ENCODE measurements around the gene POP7. TPM values are rescaled to one million over a fixed set of nuclear protein-coding genes. Genes with fewer than 3 reads are reported as not detected.
A peak's percentile ranks its signal among the peaks of the same experiment; 100 is the strongest.

POP7 gene
- total and polyA plus RNA-seq, 2 donors from 2014 or later: 25.7 to 41.8 TPM

DNA sequence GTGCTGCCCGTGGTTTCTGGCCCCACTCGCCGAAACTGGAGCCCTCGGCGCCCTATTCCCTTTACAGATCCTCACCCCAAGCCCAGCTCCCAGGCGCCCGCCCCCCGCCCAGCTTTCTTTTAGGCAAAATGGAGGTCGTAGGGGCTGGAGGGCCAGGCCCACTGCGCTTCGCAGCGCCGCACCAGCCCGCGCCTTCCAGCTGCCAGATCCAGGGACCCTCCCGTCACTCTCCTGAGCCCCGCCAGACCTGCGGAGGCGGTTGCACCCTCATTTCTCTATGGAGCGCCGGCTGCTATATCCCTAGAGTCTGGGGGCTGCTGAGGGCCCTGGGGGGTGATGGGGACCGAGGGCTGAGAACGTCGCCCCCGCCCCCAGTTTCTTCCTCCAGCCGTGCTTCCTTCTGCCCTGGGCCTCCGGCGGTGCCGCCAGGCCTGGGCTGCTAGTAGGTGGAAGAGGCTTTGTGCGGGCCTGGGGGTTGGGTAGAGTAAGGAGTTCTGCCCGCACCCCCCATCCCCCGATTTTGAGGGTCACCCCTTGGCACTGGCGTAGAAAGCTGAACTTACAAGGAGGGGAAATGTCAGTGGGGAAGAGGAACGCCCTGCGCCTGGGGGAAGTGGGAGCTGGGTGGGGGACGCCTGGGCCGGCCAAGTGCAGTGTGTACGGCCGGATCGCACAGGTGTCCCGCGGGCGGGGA, 31.4 kb upstream of the POP7 start:
- Histone ChIP-seq H3K36me3 (ENCODE audit: control insufficient read depth in 2 of 3, insufficient read depth in 3 of 3, low read length in 3 of 3) (peaks cover 0 to 20% (median 14%) of the 10 kb centered on the region in 3 donors), H3K4me1 (ENCODE audit: control insufficient read depth in 2 of 3, insufficient read depth in 2 of 3, low read depth in 1 of 3, low read length in 3 of 3) (peaks cover 0 to 3% (median 0%) of the 10 kb centered on the region in 3 donors), H3K27me3 (ENCODE audit: control insufficient read depth, insufficient read depth, low read length) (no peaks in the 10 kb centered on the region), H3K9me3 (ENCODE audit: control insufficient read depth in 2 of 3, insufficient read depth in 1 of 3, low read length in 3 of 3) (no peaks in the 10 kb centered on the region), H3K4me3 (ENCODE audit: low read length in 3 of 3) (peak overlapping the region; percentile 61 to 79 (median 72)), H3K9ac (ENCODE audit: low read length in 3 of 3) (peak overlapping the region; percentile 16 to 87 (median 74)), H3K27ac (ENCODE audit: low read depth in 2 of 2, low read length in 2 of 2) (peak overlapping the region; percentile 93 to 99)
- DNase-seq (peak in 4 of 5 donors; percentile 47 to 84 (median 68)), FAIRE-seq (no peak)
- no peak for TF ChIP-seq CTCF (IDR thresholded peaks at IDR 0.05; ENCODE audit: borderline replicate concordance, extremely low read depth, insufficient read depth)
- intact Hi-C loops (cut with DNase I): no loop called here

- H3K4me1 ChIP-seq (ENCODE audit: control insufficient read depth in 2 of 3, insufficient read depth in 2 of 3, low read depth in 1 of 3, low read length in 3 of 3): peaks cover 0 to 3% (median 0%) of the 10 kb centered on the region in 3 donors
- H3K36me3 ChIP-seq (ENCODE audit: control insufficient read depth in 2 of 3, insufficient read depth in 3 of 3, low read length in 3 of 3): peaks cover 0 to 20% (median 14%) of the 10 kb centered on the region in 3 donors
- intact Hi-C loops (cut with DNase I): no loop called here
- no peaks in the 10 kb centered on the region for H3K27me3 ChIP-seq (ENCODE audit: control insufficient read depth, insufficient read depth, low read length)
- H3K9ac ChIP-seq (ENCODE audit: low read length in 3 of 3): peak overlapping the region in 1 of 3 donors; percentile 87
- no peak for TF ChIP-seq CTCF (IDR thresholded peaks at IDR 0.05; ENCODE audit: borderline replicate concordance, extremely low read depth, insufficient read depth)
- FAIRE-seq (no peak), DNase-seq (peak in 1 of 5 donors; percentile 79)
- H3K4me3 ChIP-seq (ENCODE audit: low read length in 3 of 3): peak overlapping the region in 2 of 3 donors; percentile 72 to 79
- H3K27ac ChIP-seq (ENCODE audit: low read depth in 2 of 2, low read length in 2 of 2): peak overlapping the region; percentile 93 to 99
- no peaks in the 10 kb centered on the region for H3K9me3 ChIP-seq (ENCODE audit: control insufficient read depth in 2 of 3, insufficient read depth in 1 of 3, low read length in 3 of 3)
These were observed 30.8 kb upstream of the POP7 start for GRCh38 chr7:100675105-100675451.

GRCh38 chr7:100675581-100676350, 30.2 kb upstream of the POP7 start:
- peak; percentile 73 to 96 (median 88) for DNase-seq
- intact Hi-C loops (cut with DNase I): no loop called here
- TF ChIP-seq CTCF (IDR thresholded peaks at IDR 0.05; ENCODE audit: borderline replicate concordance, extremely low read depth, insufficient read depth): no peak
- H3K4me1 ChIP-seq (ENCODE audit: control insufficient read depth in 2 of 3, insufficient read depth in 2 of 3, low read depth in 1 of 3, low read length in 3 of 3): peaks cover 0 to 3% (median 0%) of the 10 kb centered on the region in 3 donors
- no peak overlapping the region for H3K9ac ChIP-seq (ENCODE audit: low read length in 3 of 3)
- no peaks in the 10 kb centered on the region for H3K9me3 ChIP-seq (ENCODE audit: control insufficient read depth in 2 of 3, insufficient read depth in 1 of 3, low read length in 3 of 3)
- no peaks in the 10 kb centered on the region for H3K27me3 ChIP-seq (ENCODE audit: control insufficient read depth, insufficient read depth, low read length)
- H3K4me3 ChIP-seq (ENCODE audit: low read length in 3 of 3): peak overlapping the region; percentile 37 to 60 (median 50)
- FAIRE-seq: no peak
- H3K27ac ChIP-seq (ENCODE audit: low read depth in 2 of 2, low read length in 2 of 2): peak overlapping the region; percentile 82 to 84
- H3K36me3 ChIP-seq (ENCODE audit: control insufficient read depth in 2 of 3, insufficient read depth in 3 of 3, low read length in 3 of 3): peaks cover 0 to 20% (median 14%) of the 10 kb centered on the region in 3 donors

Data from kidney (tissue), 14 donors.